Skeletal muscle tissue (tissue), 4 donors: ENCODE data around the gene EXOC3L4. TPM values are rescaled to one million over a fixed set of nuclear protein-coding genes. Genes with fewer than 3 reads are reported as not detected.

Experiments
- H3K27ac ChIP-seq: one replicate; pipeline ENCODE4 v1.7.0; 2013; ENCODE audit warnings: mild to moderate bottlenecking, low read depth, low read length, inconsistent platforms
- H3K27me3 ChIP-seq, 3 donors: one replicate each; pipeline ENCODE4 v1.7.0; 2013; ENCODE audit warnings: low read length in 3 of 3; ENCODE audit not compliant: control insufficient read depth in 3 of 3, insufficient read depth in 3 of 3
- H3K36me3 ChIP-seq, 3 donors: one replicate each; pipeline ENCODE4 v1.7.0; 2013; ENCODE audit warnings: low read length in 3 of 3; ENCODE audit not compliant: control insufficient read depth in 3 of 3, insufficient read depth in 3 of 3
- H3K4me1 ChIP-seq, 3 donors: one replicate each; pipeline ENCODE4 v1.7.0; 2013; ENCODE audit warnings: low read length in 3 of 3, mild to moderate bottlenecking in 3 of 3; ENCODE audit not compliant: control insufficient read depth in 3 of 3, insufficient read depth in 3 of 3
- H3K4me3 ChIP-seq, 3 donors: one replicate each; pipeline ENCODE4 v1.7.0; 2013; ENCODE audit warnings: low read length in 3 of 3
- H3K9ac ChIP-seq, 3 donors: one replicate each; pipeline ENCODE4 v1.7.0; 2013; ENCODE audit warnings: low read length in 3 of 3, mild to moderate bottlenecking in 3 of 3, moderate library complexity in 2 of 3, low read depth in 1 of 3
- H3K9me3 ChIP-seq, 3 donors: one replicate each; pipeline ENCODE4 v1.7.0; 2013; ENCODE audit warnings: low read length in 3 of 3; ENCODE audit not compliant: control insufficient read depth in 3 of 3
- total RNA-seq: library from RNA; depleted of rRNA; stranded (reverse); fragments of >200 nt; gene quantifications from one replicate; pipeline ENCODE4 v1.2.3, GENCODE V29; 2014
- donor health status: Osteomylitis.

The EXOC3L4 gene
- total RNA-seq, 1 donor from 2014 or later, result 0.52 TPM

- H3K9ac ChIP-seq, result peak overlapping the region; percentile 84 to 92 (median 89)
- peak overlapping the region; percentile 81 to 89 (median 83) for H3K4me3 ChIP-seq
- peaks cover 37 to 40% (median 37%) of the 10 kb centered on the region in 3 donors for H3K4me1 ChIP-seq
- no peaks in the 10 kb centered on the region for H3K9me3 ChIP-seq
- peak overlapping the region; percentile 70 for H3K27ac ChIP-seq
- no peaks in the 10 kb centered on the region for H3K36me3 ChIP-seq
- H3K27me3 ChIP-seq, result no peaks in the 10 kb centered on the region
Measured at GRCh38 chr14:103058164-103059055, 36.1 kb upstream of the EXOC3L4 start.

GRCh38 chr14:103059556-103059955 is 35.0 kb upstream of the EXOC3L4 start:
- Histone ChIP-seq H3K4me3 (peak overlapping the region; percentile 29 to 81 (median 30)), H3K36me3 (no peaks in the 10 kb centered on the region), H3K27me3 (no peaks in the 10 kb centered on the region), H3K4me1 (peaks cover 31 to 40% (median 33%) of the 10 kb centered on the region in 3 donors), H3K9ac (peak overlapping the region in 2 of 3 donors; percentile 25 to 51), H3K9me3 (no peaks in the 10 kb centered on the region), H3K27ac (no peak overlapping the region)

- Histone ChIP-seq H3K4me3 (no peak overlapping the region), H3K4me1 (peaks cover 17 to 34% (median 23%) of the 10 kb centered on the region in 3 donors), H3K27me3 (no peaks in the 10 kb centered on the region), H3K9ac (no peak overlapping the region), H3K27ac (no peak overlapping the region), H3K36me3 (no peaks in the 10 kb centered on the region), H3K9me3 (no peaks in the 10 kb centered on the region)
Measured at GRCh38 chr14:103061482-103061976, 33.0 kb upstream of the EXOC3L4 start.

- Histone ChIP-seq H3K9me3 (no peaks in the 10 kb centered on the region), H3K9ac (no peak overlapping the region), H3K4me3 (no peak overlapping the region), H3K27ac (no peak overlapping the region), H3K27me3 (no peaks in the 10 kb centered on the region), H3K4me1 (peaks cover 6 to 19% (median 10%) of the 10 kb centered on the region in 3 donors), H3K36me3 (no peaks in the 10 kb centered on the region)
Measured at GRCh38 chr14:103064436-103064835, 30.1 kb upstream of the EXOC3L4 start.

GRCh38 chr14:103064978-103065377 is 29.5 kb upstream of the EXOC3L4 start:
- no peak overlapping the region for H3K9ac ChIP-seq
- H3K36me3 ChIP-seq, result no peaks in the 10 kb centered on the region
- no peaks in the 10 kb centered on the region for H3K9me3 ChIP-seq
- no peak overlapping the region for H3K4me3 ChIP-seq
- H3K27me3 ChIP-seq, result no peaks in the 10 kb centered on the region
- peaks cover 2 to 14% (median 5%) of the 10 kb centered on the region in 3 donors for H3K4me1 ChIP-seq
- H3K27ac ChIP-seq, result no peak overlapping the region

- no peak overlapping the region for H3K4me3 ChIP-seq
- no peak overlapping the region for H3K9ac ChIP-seq
- H3K9me3 ChIP-seq, result no peaks in the 10 kb centered on the region
- no peaks in the 10 kb centered on the region for H3K27me3 ChIP-seq
- H3K27ac ChIP-seq, result peak overlapping the region; percentile 51
- H3K36me3 ChIP-seq, result no peaks in the 10 kb centered on the region
- H3K4me1 ChIP-seq, result peaks cover 2 to 12% (median 4%) of the 10 kb centered on the region in 3 donors
Measured at GRCh38 chr14:103065861-103066260, 28.7 kb upstream of the EXOC3L4 start.

- Histone ChIP-seq H3K4me3 (no peak overlapping the region), H3K27me3 (no peaks in the 10 kb centered on the region), H3K9ac (no peak overlapping the region), H3K36me3 (no peaks in the 10 kb centered on the region), H3K9me3 (no peaks in the 10 kb centered on the region), H3K4me1 (peaks cover 2 to 15% (median 8%) of the 10 kb centered on the region in 3 donors), H3K27ac (peak overlapping the region; percentile 51)
Measured at GRCh38 chr14:103066399-103066798, 28.1 kb upstream of the EXOC3L4 start.

GRCh38 chr14:103067231-103067954 is 27.1 kb upstream of the EXOC3L4 start:
- peaks cover 3 to 17% (median 9%) of the 10 kb centered on the region in 3 donors for H3K4me1 ChIP-seq
- no peak overlapping the region for H3K9ac ChIP-seq
- H3K27me3 ChIP-seq, result no peaks in the 10 kb centered on the region
- no peaks in the 10 kb centered on the region for H3K36me3 ChIP-seq
- no peak overlapping the region for H3K4me3 ChIP-seq
- no peaks in the 10 kb centered on the region for H3K9me3 ChIP-seq
- H3K27ac ChIP-seq, result peak overlapping the region; percentile 40

GRCh38 chr14:103068351-103069073 is 26.0 kb upstream of the EXOC3L4 start:
- Histone ChIP-seq H3K4me1 (peaks cover 6 to 17% (median 10%) of the 10 kb centered on the region in 3 donors), H3K9me3 (no peaks in the 10 kb centered on the region), H3K36me3 (no peaks in the 10 kb centered on the region), H3K4me3 (no peak overlapping the region), H3K27me3 (no peaks in the 10 kb centered on the region), H3K27ac (no peak overlapping the region), H3K9ac (no peak overlapping the region)
